ENCODE measurements around the gene IL10.
A peak's percentile ranks its signal among the peaks of the same experiment; 100 is the strongest.

- no peak for TF ChIP-seq EP300 (IDR thresholded peaks at IDR 0.05)
- TF ChIP-seq CTCF (IDR thresholded peaks at IDR 0.05): peak in 1 of 6 experiments; percentile 20
- no peak for TF ChIP-seq POLR2AphosphoS5 (IDR thresholded peaks at IDR 0.05)
Observed at GRCh38 chr1:206738370-206739366, 33.6 kb downstream of the IL10 start.

Data from upper lobe of left lung (tissue), 4 donors.